Left cardiac atrium (tissue), 4 donors: ENCODE measurements around the gene HSPG2. TPM values are rescaled to one million over a fixed set of nuclear protein-coding genes. Genes with fewer than 3 reads are reported as not detected.

Source experiments
- ATAC-seq, 2 donors: fragments of 200-7000 bp; cut with Tn5 transposase; one replicate each; pipeline ENCODE4 v1.9.1; 2020; ENCODE audit warnings: mild to moderate bottlenecking in 2 of 2, moderate library complexity in 2 of 2
- DNase-seq: peaks from one replicate; pipeline ENCODE4 v3.0.0-alpha.2; 2020
- intact Hi-C, 2 donors: fragments of 100-400 bp; cut with DNase I; formaldehyde crosslinking; loops; one replicate each; pipeline versions ENCODE4 v1.14.1 to v1.15.1; 2022 to 2023
- total RNA-seq, 2 donors: library from RNA; stranded (reverse); fragmentation: NEBNext Ultra II Directional; extraction: Animal tissue kit (Norgen Biotek cat#: 25700); gene quantifications; one replicate each; pipeline ENCODE4 v1.2.1, GENCODE V29; 2021
- donor health status: DM: no; HTN: yes; CAD: no.
- donor health status: DM: no; HTN: yes; CAD: no; lungs with severe emphysema.
- donor health status: DM: yes; HTN: yes; CAD: no.
- donor health status: Dilated cardiomyopathy.

The HSPG2 gene
- total RNA-seq, 2 donors from 2014 or later = 307 to 608 TPM

DNA sequence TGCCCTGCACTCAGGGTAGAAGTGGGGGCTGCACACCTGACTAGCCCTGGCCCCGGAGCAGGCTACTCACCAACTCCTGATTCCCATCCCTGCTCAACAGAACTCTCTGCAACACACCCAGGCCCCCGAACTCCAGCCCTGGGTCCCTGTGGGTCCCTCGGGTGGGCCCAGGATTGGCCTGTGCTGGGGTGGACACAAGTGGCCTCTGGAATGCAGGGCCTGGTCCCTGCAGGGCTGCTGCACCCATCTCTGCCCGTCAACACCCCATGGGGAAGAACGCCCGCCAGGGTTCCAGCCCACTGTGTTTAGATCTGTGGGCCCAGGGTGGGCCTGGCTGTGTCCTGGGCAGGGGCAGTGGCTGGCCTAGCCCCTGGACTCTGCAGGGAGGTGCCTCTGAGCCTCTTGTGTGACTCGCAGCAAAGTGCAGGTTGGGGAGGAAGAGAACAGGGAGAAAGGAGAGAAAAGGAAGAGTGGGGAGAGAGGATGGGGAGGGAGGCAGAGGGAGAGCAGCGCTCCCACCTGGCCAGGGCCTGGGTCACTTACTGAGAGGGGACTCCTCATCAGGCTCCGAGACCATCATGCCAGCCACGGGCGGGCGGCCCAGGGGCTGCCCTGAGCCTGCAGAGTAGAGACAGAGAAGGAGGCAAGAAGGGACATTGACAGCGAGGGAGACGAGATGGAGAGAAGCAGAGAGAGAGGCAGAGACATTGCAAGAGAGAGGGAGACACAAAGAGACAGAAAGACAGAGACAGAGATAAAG, 43.9 kb downstream of the HSPG2 start:
- no peak for ATAC-seq
- DNase-seq = no peak
- intact Hi-C loops = loop anchor here in 1 of 2 donors (10.0 kb wide), 1 partner anchor 72 kb away; no protein-coding TSS in a partner anchor

DNA sequence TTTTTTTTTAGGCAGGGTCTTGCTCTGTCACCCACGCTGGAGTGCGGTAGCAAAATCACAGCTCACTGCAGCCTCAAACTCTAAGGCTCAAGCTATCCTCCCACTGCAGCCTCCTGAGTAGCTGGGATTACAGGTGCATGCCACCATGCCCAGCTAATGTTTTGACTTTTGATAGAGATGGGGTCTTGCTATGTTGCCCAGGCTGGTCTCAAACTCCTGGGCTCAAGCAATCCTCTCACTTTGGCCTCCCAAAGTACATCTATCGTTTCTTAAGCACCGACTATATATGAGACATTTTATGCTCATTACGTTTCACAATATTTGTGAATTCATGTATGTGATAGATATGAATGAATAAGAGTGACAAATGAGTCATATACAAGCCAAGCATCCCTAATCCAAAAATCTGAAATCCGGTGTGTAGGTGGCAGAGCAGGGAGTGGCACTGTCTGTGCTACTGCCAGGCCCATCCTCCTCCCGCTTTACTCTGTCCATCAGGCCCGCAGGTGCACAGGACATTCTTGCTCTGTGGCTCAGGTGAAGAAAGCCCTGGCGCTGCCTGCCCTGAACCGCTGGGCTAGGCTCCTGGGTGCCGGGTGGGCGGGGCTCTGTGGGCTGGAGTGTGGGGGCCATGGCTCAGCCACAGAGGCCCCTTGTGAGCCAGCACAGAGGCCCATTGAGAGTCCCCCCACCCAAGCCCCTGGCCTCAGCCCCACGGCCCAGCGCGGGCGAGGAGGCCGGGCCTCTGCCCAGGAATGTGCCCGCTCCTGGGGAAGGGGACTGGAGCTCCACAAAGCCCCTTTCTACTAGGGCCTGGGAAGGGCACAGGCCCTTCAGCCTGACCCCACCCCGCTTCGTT, 45.3 kb downstream of the HSPG2 start:
- no peak for DNase-seq
- intact Hi-C loops = loop anchor here in 1 of 2 donors (10.0 kb wide), 1 partner anchor 73 kb away; no protein-coding TSS in a partner anchor
- no peak for ATAC-seq

DNA sequence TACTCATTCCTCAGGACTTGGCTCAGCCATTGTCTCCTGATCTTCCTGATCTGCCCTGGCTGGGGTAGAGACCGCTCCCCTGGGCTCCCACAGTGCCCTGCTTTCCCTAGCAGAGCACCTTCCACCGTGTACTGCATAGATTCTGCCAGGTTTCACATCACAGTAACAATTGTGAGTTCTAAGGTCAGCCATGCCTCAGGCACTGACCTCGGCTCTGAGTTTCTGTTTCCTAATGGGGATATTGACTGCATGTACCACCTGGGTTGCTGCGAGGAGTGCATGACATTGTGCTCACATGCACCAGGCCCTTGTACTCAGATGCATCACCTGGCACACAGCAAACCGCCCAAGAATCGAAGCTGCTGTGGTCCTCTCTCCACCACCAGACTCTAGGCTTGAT, 46.0 kb downstream of the HSPG2 start:
- intact Hi-C loops = loop anchor here in 1 of 2 donors (10.0 kb wide), 1 partner anchor 74 kb away; no protein-coding TSS in a partner anchor
- no peak for DNase-seq

DNA sequence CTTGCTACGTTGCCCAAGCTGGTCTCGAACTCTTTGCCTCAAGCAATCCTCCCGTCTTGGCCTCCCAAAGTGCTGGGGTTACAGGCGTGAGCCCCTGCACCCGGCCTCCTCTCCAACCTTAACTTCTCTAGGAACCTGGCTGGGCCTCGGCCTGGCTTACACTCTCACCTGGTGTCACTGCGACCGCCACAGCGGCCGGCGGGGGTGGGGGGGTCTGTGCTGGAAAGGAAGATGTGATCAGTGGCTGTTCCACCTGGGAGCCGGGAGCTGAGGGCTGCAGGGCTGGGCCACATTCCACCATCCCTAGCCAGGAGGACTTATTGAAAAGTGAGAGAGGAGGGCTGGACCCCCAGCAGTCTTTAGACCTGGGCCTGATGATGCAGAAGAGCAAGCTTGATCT, 48.6 kb downstream of the HSPG2 start:
- ATAC-seq = no peak
- intact Hi-C loops = no loop called here
- DNase-seq = no peak

More for the DNA sequence above, 46.0 kb downstream of the HSPG2 start:
- no peak for ATAC-seq

DNA sequence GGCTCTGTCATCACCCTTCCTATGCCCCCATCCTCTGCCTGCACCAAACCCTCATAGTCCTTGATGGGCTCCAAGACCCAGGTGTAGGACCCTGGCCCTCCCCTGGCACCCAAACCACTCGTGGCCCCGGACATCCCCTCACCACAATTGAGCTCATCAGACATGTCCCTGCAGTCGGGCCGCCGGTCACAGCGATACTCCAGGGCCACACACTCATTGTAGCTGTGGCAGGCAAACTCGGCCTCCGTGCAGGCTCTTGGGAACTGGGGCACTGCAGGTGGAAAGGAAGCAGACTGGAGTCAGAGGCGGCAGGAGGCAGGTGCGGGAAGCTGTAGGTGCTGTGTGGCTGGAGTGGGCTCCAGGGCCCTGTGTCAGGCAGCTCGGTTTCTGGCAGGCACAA, 49.3 kb downstream of the HSPG2 start:
- intact Hi-C loops = no loop called here
- no peak for ATAC-seq

DNA sequence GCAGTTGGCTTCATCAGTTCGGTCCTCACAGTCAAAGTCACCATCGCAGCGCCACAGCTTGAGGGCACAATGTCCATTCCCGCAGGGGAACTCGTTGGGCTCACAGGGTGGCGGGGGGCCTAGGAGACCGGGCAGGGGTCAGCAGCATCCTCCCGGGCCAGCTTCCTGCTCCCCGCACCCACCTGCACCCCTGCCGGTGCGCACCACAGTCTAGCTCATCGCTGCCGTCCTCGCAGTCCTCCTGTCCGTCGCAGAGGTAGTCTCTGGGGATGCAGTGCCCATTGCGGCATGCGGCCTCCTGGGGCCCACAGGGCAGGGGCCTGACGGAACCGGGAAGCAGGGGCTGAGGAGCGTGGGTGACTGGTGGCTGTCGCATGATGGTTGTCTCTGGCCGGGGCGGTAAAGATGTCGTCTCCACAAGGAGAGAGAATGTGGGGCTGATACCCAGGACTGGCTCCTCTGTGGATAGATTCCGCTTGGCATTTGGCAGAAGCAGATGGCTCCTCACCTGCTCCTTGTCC, 49.8 kb downstream of the HSPG2 start:
- ATAC-seq (no peak), DNase-seq (no peak)
- intact Hi-C loops = no loop called here

More for the DNA sequence above, 49.3 kb downstream of the HSPG2 start:
- no peak for DNase-seq

DNA sequence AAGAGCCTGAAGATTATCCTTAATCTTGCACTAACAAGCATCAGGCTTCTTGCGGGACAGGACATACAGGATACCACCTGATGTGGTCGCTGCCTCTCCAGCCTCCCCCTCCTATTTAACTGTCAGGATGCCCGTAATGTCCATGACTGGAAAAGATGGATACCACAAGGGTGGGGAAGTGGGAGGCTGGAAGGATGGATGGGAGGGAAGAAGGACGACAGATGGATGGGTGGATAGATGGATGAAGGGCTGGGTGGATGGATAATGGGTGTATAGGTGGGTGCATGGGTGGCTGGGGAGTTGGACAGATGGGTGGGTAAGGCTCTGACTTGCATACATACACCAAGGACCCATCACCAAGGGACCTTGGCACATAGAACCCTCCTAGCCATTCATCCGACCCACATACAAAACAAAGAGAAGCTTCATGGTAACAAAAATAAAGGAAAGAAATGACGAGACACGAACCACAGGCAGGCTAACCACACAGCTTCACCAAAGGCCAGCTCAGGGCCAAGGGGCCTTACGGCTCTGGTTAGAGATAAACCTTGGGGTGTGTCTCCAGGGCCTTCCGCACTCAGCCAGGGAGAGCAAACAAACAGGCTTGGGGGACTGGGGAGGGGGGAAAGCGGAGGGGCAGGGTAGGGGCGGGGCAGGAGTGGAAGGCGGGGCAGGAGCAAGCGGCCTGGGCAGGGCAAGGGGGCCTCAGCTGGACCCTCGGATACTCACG, 50.5 kb downstream of the HSPG2 start:
- DNase-seq = no peak
- ATAC-seq = peak in 1 of 2 donors; percentile 5
- intact Hi-C loops = no loop called here

DNA sequence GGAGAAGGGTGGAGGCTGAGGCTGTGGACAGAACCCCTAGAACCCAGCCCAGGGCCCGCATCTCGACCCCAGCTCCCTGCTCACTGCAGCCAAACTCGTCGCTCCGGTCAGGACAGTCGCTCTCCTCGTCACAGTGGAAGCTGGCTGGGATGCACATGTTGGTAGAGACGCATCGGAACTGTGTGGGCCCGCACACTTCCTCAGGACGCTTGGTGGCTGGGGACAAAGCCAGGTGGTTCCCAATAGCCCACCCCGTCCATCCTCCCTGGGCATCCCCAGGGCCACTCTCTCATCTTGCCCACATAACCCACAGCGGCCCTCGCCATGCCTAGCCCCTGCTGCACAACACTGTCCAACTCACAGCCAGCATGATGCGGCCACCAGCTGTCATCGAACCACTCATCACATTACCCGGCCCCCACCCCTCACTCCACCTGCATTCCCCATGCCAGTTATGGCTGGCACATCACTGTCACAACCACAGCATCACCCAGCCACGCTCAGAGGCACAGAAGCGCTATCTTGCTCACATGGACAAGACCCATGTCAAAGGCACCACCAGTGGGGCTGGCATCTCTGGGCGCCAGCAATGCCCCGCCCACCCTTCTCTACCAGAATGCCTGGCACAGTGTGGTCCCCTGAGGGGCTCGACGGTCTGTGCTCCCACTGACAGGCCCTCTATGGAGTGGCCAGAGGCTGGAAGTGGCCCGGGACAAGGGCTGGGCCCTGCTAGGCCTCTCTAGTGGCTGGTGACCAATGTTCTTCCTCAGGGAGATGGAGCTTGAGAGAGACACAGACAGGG, 51.7 kb downstream of the HSPG2 start:
- DNase-seq (no peak), ATAC-seq (no peak)
- intact Hi-C loops = no loop called here

DNA sequence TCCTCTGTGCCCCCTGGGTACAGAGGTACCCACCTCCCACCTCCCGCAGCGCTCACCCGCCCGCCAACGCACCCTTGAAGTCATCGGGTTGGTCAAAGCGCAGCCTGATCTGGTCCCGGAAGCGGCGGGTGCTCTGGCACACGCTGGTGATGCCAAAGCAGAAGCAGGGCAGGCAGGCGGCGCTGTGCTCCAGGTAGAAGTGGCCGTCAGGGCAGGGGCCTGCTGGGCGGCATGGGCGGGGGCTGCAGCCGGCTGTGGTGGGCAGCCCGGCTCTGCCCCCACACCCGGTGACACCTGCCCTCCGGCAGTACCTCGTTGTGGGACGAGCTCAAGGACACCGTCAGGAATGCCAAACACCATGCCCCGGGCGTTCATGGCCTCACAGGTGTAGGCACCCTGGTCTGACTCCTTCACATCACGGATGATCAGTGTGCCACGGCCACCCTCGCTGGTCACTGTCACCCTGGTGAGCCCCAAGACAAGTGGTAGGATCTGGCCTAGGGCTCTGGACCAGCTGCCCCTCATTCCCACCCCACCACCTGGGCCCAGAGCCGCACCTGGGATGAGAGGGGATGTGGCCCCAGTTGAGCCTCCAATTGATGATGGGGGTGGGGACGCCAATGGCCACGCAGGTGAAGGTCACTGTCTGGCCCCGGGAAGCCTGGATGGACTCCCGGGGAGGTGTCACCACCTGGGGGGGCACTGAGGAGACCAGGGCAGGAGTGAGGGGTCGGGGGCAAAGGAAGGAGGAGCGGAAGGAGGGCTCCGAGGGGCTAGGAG, 52.5 kb downstream of the HSPG2 start:
- ATAC-seq (no peak), DNase-seq (no peak)
- intact Hi-C loops = no loop called here

DNA sequence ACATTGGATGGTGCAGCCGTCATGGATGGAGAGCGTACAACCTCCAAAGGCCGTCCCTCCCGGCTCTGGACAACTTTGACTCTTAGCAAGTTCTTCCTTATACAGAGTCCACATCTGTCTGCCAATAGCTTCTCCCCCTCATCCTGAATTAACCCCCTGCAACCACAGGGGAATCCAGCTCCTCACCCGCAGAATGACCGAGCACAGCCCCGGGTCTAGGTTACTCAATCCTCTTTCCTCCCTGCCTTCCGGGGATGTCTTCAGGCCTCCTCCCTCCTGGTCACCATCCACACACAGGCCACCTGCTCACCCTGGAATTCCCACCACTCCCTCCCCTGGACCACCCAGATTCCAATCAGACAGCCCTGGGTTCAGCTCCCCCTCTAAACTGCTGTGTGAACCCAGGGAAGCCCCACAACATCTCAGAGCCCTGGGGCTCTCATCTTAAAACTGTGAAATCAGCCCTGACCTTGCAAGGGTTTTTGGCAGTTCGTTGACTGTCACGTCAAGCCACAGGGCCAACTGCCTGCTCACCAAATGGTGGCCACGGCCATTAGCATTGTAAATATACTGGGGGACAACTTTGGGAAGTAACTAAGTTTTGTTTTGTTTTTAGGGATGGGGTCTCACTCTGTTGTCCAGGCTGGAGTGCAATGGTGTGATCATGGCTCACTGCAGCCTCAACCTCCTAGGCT, 54.2 kb downstream of the HSPG2 start:
- intact Hi-C loops = no loop called here

DNA sequence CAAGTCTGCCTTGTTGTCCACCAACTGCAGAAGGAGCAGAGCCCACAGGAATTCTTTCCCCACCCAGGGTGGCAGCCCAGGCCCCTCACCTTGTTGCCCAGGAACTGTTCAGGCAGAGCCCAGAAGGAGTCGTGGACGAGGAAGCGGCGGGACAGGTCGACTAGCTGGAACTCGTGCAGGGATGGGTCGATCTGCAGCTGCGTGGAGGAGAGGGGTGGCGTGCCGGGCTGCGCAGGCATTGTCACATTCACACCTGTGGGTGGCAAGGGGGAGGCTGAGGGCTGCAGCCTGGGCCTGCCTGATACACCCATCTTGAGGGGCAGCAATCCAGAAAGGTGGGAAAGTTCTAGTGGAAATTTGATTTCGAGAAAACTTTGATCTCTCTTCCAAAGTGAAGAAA, 55.9 kb downstream of the HSPG2 start:
- DNase-seq = no peak
- intact Hi-C loops = no loop called here

More for the DNA sequence above, 54.2 kb downstream of the HSPG2 start:
- no peak for DNase-seq
- no peak for ATAC-seq

DNA sequence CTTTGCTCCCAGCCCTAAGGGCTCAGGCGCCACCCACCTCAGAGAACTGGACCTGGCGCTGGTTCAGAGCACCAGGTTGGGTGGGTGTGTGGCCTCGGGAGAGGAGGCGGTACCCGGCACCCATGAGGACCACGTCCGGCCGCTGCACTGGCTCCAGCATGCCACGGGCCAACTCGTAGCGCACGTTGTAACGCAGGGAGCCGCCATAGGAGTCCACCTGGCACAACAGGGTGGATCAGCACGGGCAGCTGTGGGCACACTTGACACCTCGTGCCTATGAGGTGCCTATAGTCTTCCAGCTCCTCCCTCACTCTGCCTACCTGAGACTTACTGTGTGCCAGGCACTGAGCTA, 56.5 kb downstream of the HSPG2 start:
- no peak for DNase-seq
- no peak for ATAC-seq
- intact Hi-C loops = no loop called here

More for the DNA sequence above, 55.9 kb downstream of the HSPG2 start:
- ATAC-seq = no peak

DNA sequence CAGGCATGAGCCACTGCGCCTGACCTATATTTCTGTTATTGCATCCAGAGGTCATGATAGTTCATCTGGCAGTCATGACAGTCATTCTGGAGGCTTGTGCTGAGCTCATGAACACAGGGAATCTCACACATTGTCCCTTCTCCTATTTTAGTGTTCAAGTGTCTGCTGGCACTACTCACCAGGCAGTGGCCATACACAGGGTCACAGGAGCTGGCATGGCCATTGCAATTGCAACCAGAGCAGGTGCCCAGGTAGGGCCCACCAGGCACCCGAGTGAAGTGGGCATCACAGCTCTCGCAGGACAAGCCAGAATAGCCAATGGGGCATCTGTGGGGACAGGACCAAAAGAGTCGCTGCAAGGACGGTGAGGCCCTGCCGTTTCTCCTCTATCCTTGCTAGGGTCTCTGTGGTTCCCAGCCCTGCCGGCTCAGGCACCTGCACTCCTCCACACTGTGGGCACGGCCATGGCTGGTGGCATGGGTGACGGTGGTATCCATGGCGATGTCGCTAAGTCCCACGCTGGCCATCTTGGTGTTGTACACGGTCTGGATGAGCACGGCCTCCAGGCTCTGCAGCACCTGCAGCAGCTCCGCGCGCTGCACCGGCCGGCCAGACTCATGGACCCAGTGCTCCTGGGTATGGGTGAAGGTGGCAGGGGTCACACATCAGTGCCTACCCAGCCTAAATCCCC, 57.0 kb downstream of the HSPG2 start:
- intact Hi-C loops = no loop called here
- no peak for DNase-seq
- ATAC-seq = peak; percentile 7 to 62

DNA sequence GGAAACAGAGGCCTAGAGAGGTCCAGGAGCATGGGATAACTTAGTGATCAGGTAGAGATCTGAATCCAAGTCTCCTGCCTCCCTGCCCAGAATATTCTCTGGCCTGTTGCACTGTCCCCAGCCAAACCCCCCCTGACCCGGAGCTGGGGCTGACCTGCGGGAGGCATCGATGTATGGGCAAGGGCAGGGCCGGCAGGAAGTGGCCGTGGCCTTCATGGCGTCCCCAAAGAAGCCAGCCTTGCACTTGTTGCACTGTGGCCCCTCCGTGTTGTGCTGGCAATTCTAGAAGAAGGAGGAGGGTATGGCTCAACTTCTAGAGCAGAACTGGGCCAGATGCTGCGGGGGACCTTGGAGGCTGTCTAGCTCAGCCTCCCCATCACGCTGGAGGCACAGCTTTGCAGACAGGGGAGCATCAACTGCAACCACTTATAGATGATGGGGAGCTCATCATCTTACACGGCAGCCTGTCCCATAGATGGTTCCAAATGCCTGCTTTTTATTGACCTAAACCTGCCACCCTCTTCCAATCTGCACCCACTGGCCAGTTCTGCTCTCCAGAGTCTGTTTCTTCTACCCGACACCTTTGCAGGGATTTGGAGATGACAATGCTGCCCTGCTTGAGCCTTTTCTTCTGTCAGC, 58.2 kb downstream of the HSPG2 start:
- intact Hi-C loops = no loop called here

DNA sequence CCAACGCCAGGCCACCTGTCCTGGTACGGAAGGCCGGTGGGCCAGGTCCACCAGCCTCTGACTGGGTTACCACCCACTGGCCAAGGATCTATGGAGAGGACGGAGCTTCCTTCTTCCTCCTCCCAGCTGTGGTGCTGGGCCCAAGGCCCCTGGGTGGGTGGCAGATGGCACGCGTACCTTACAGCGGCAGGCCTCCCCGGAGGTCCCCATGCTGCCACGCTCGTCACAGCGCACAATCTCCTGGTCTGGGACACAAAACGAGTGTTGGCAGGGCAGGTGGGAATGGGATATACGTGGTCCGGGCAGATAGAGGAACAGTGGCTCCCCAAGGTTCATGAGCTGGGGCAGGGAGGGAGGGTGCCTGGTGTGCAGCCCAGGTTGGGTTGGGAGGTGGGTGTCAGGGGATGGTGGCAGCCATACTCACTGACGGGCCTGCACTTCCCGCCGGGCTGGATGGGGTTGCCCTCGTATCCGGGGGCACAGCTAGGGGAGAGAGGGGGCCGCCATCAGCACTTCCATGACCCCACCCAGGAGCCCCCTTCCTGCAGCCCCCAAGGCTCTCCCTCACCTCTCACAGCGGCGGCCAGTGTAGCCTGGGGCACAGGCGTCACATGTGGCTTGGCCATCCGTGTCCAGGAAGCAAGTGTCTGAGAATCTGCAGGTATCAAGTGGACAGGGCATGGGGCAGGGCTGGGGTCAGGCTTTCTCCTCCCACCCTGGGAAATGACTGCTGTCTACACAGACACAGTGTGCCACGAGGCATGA, 58.9 kb downstream of the HSPG2 start:
- intact Hi-C loops = no loop called here
- ATAC-seq (no peak), DNase-seq (no peak)

More for the DNA sequence above, 58.2 kb downstream of the HSPG2 start:
- DNase-seq = no peak
- no peak for ATAC-seq
